Measurements from ENCODE around the gene TMEM163. TPM values are rescaled to one million over a fixed set of nuclear protein-coding genes. Genes with fewer than 3 reads are reported as not detected.

TMEM163 gene
- total and polyA plus RNA-seq, 2 of the 13 experiments (the other 11 are each of a cell fraction or from before 2014, with no cell fraction given), result 0.05 TPM; not detected in 1

DNA sequence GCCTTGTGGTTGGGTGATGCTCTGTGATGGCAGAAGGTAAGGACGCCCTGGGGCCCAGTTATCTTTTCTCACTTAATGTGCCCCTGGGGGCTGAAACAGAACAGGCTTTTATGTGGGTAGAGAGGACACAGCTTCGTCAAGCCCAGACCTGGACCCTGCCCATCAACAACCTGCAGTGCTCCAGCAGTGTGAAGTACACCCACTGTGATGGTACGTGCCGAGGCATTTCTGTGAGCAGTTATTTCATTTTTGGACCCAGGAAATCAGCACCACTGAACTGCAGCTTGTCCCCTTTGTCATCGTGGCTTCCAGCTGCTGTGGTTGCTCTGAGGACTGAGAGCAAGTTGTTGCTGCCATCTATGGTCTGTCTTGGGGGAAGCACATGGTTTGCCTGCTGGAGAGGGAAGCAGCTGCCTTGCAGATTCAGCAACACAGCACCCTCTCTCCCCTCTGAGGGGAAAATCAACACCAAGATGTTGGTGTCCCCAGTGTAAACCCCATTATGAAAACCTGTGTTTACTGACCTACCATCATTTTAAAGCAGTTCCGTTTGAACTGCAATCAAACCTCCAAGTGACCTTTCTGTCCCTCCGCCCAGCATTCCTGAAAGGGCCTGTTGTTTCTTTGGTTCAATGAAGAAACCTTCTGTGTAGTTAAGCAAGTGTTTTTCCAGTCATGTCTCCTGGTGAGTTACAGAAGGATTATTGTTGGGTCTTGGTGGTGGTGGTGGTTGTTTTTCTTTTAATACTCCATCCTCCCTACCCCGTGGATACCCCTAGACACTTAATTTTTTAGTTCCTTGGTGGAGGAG is 306.8 kb downstream of the TMEM163 start (continued):
- TF ChIP-seq, protein P1, sequence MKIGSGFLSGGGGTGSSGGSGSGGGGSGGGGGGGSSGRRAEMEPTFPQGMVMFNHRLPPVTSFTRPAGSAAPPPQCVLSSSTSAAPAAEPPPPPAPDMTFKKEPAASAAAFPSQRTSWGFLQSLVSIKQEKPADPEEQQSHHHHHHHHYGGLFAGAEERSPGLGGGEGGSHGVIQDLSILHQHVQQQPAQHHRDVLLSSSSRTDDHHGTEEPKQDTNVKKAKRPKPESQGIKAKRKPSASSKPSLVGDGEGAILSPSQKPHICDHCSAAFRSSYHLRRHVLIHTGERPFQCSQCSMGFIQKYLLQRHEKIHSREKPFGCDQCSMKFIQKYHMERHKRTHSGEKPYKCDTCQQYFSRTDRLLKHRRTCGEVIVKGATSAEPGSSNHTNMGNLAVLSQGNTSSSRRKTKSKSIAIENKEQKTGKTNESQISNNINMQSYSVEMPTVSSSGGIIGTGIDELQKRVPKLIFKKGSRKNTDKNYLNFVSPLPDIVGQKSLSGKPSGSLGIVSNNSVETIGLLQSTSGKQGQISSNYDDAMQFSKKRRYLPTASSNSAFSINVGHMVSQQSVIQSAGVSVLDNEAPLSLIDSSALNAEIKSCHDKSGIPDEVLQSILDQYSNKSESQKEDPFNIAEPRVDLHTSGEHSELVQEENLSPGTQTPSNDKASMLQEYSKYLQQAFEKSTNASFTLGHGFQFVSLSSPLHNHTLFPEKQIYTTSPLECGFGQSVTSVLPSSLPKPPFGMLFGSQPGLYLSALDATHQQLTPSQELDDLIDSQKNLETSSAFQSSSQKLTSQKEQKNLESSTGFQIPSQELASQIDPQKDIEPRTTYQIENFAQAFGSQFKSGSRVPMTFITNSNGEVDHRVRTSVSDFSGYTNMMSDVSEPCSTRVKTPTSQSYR (CRISPR knock-in tag; IDR thresholded peaks at IDR 0.05; ENCODE audit: borderline replicate concordance), result peak; percentile 59; the same call in 1 of the 2 replicates
- TF ChIP-seq, protein P2, sequence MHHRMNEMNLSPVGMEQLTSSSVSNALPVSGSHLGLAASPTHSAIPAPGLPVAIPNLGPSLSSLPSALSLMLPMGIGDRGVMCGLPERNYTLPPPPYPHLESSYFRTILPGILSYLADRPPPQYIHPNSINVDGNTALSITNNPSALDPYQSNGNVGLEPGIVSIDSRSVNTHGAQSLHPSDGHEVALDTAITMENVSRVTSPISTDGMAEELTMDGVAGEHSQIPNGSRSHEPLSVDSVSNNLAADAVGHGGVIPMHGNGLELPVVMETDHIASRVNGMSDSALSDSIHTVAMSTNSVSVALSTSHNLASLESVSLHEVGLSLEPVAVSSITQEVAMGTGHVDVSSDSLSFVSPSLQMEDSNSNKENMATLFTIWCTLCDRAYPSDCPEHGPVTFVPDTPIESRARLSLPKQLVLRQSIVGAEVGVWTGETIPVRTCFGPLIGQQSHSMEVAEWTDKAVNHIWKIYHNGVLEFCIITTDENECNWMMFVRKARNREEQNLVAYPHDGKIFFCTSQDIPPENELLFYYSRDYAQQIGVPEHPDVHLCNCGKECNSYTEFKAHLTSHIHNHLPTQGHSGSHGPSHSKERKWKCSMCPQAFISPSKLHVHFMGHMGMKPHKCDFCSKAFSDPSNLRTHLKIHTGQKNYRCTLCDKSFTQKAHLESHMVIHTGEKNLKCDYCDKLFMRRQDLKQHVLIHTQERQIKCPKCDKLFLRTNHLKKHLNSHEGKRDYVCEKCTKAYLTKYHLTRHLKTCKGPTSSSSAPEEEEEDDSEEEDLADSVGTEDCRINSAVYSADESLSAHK (CRISPR knock-in tag; IDR thresholded peaks at IDR 0.05; ENCODE audit: borderline replicate concordance), result no peak
- TF ChIP-seq, protein P3, sequence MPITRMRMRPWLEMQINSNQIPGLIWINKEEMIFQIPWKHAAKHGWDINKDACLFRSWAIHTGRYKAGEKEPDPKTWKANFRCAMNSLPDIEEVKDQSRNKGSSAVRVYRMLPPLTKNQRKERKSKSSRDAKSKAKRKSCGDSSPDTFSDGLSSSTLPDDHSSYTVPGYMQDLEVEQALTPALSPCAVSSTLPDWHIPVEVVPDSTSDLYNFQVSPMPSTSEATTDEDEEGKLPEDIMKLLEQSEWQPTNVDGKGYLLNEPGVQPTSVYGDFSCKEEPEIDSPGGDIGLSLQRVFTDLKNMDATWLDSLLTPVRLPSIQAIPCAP (CRISPR knock-in tag; IDR thresholded peaks at IDR 0.05; ENCODE audit: low read depth), result 0 out of 2 replicates have a peak, but pooled peaks have one; percentile 7
- peak; percentile 70; the same call in 1 of the 2 replicates for TF ChIP-seq ZNF792 (CRISPR knock-in tag; IDR thresholded peaks at IDR 0.05)
- peak; percentile 91 for TF ChIP-seq SOX13 (IDR thresholded peaks at IDR 0.05)
- peak in 1 of 2 experiments; percentile 96; a peak in 2 of 4 replicates for TF ChIP-seq SOX13 (CRISPR knock-in tag; conservative IDR thresholded peaks at IDR 0.05 in 1 of 2, IDR thresholded peaks at IDR 0.05 in 1 of 2)
- no peak for TF ChIP-seq ZNF674 (CRISPR knock-in tag; IDR thresholded peaks at IDR 0.05; ENCODE audit: low read depth)
- TF ChIP-seq, protein P4, sequence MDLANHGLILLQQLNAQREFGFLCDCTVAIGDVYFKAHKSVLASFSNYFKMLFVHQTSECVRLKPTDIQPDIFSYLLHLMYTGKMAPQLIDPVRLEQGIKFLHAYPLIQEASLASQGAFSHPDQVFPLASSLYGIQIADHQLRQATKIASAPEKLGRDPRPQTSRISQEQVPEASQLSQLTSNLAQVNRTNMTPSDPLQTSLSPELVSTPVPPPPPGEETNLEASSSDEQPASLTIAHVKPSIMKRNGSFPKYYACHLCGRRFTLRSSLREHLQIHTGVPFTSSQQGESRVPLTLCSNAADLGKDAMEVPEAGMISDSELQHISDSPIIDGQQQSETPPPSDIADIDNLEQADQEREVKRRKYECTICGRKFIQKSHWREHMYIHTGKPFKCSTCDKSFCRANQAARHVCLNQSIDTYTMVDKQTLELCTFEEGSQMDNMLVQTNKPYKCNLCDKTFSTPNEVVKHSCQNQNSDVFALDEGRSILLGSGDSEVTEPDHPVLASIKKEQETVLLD (CRISPR knock-in tag; IDR thresholded peaks at IDR 0.05; ENCODE audit: low read depth), result no peak
- no peak for TF ChIP-seq ZNF83 (CRISPR knock-in tag; IDR thresholded peaks at IDR 0.05; ENCODE audit: borderline replicate concordance)
- no peak for TF ChIP-seq HNRNPH1 (optimal IDR thresholded peaks at IDR 0.05; ENCODE audit: low read depth, low read length)
- TF ChIP-seq, protein P5, sequence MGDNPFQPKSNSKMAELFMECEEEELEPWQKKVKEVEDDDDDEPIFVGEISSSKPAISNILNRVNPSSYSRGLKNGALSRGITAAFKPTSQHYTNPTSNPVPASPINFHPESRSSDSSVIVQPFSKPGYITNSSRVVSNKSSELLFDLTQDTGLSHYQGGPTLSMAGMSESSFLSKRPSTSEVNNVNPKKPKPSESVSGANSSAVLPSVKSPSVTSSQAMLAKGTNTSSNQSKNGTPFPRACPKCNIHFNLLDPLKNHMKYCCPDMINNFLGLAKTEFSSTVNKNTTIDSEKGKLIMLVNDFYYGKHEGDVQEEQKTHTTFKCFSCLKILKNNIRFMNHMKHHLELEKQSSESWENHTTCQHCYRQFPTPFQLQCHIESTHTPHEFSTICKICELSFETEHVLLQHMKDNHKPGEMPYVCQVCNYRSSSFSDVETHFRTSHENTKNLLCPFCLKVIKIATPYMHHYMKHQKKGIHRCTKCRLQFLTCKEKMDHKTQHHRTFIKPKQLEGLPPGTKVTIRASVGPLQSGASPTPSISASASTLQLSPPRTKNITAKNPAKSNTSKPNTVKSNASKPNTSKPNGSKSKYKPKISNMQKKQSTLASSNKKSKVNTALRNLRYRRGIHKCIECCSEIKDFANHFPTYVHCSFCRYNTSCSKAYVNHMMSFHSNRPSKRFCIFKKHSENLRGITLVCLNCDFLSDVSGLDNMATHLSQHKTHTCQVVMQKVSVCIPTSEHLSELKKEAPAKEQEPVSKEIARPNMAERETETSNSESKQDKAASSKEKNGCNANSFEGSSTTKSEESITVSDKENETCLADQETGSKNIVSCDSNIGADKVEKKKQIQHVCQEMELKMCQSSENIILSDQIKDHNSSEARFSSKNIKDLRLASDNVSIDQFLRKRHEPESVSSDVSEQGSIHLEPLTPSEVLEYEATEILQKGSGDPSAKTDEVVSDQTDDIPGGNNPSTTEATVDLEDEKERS (CRISPR knock-in tag; IDR thresholded peaks at IDR 0.05), result no peak
- TF ChIP-seq NBN (conservative IDR thresholded peaks at IDR 0.05), result no peak
- TF ChIP-seq, protein P6, sequence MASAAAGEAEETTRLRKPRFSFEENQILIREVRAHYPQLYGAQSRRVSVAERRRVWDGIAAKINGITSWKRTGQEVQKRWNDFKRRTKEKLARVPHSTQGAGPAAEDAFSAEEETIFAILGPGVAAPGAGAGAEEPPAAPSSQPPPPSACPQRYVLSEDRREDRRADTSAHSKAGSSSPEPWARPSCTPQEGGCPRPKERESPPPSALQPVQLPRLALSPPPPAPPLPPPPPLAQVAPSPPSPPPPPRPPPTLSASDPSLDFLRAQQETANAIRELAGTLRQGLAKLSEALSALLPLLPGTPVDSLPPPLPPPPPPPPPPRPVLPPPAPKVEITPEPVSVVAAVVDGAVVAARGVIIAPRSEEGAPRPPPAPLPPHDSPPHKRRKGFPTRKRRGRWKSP (CRISPR knock-in tag; IDR thresholded peaks at IDR 0.05), result peak; percentile 72; the same call in 1 of the 2 replicates
- TF ChIP-seq STAG1 (CRISPR knock-in tag; IDR thresholded peaks at IDR 0.05), result peak; percentile 90
- peak; percentile 51 for TF ChIP-seq BHLHE40 (IDR thresholded peaks at IDR 0.05; ENCODE audit: low read length)
- TF ChIP-seq ZNF543 (CRISPR knock-in tag; IDR thresholded peaks at IDR 0.05), result peak; percentile 88; the same call in 1 of the 2 replicates

All from HepG2 (cell line).